ACC112 (cell line): Measurements from ENCODE around the gene ZNF710.

Experiments used
- H2AFZ ChIP-seq: fragments of 200-600 bp; sonication (generic); one replicate; pipeline ENCODE4 v1.6.0; 2017; ENCODE audit warnings: antibody characterized with exemption, low read length; ENCODE audit not compliant: unreplicated experiment
- H3K27ac ChIP-seq: fragments of 200-600 bp; sonication (generic); 2 replicates; pipeline ENCODE4 v1.5.1; 2014; ENCODE audit warnings: low read depth, mild to moderate bottlenecking, antibody characterized with exemption, low read length, moderate library complexity
- H3K27me3 ChIP-seq: fragments of 200-600 bp; sonication (generic); 2 replicates; pipeline ENCODE4 v1.6.1; 2014; ENCODE audit warnings: mild to moderate bottlenecking, antibody characterized with exemption, low read length, moderate library complexity, mixed read lengths; ENCODE audit not compliant: insufficient read depth
- H3K36me3 ChIP-seq: fragments of 200-600 bp; sonication (generic); 2 replicates; pipeline ENCODE4 v1.6.1; 2016; ENCODE audit warnings: mild to moderate bottlenecking, antibody characterized with exemption, low read length, moderate library complexity, mixed read lengths; ENCODE audit not compliant: insufficient read depth
- H3K4me1 ChIP-seq: fragments of 200-600 bp; sonication (generic); one replicate; pipeline ENCODE4 v1.6.1; 2016; ENCODE audit warnings: low read length, mixed read lengths; ENCODE audit not compliant: insufficient read depth, unreplicated experiment, control insufficient read depth
- H3K4me3 ChIP-seq: fragments of 200-600 bp; sonication (generic); 2 replicates; pipeline ENCODE4 v1.5.1; 2014; ENCODE audit warnings: mild to moderate bottlenecking, low read depth, low read length
- H3K79me2 ChIP-seq: fragments of 200-600 bp; sonication (generic); one replicate; pipeline ENCODE4 v1.6.0; 2016; ENCODE audit warnings: low read length; ENCODE audit not compliant: control insufficient read depth, unreplicated experiment, insufficient read depth

The ZNF710 gene

GRCh38 chr15:90079619-90080457 is 78.7 kb downstream of the ZNF710 start:
- Histone ChIP-seq H3K4me1 (no peaks in the 10 kb centered on the region), H3K36me3 (peaks cover 4% of the 10 kb centered on the region; the same call in 1 of the 2 replicates), H3K4me3 (no peak overlapping the region), H3K79me2 (no peaks in the 10 kb centered on the region), H3K27me3 (no peaks in the 10 kb centered on the region), H3K27ac (no peak overlapping the region), H2AFZ (no peak overlapping the region)

DNA sequence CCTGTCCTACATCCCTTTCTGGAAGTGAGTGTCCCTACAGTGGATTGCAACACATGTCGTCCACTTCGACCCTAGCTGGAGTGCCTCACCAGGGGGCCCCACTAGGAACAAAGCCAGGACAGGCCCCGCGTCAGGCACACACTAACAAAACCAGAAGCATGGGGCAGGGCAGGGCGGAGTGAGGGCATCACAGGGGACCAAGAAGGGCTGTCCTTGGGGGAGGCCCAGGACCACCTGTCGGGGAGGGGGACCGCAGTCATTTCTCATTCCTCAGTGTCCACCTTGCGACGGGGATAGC is 79.3 kb downstream of the ZNF710 start:
- Histone ChIP-seq H3K27me3 (no peaks in the 10 kb centered on the region), H2AFZ (no peak overlapping the region), H3K4me3 (no peak overlapping the region), H3K79me2 (no peaks in the 10 kb centered on the region), H3K36me3 (peaks cover 4% of the 10 kb centered on the region; the same call in 1 of the 2 replicates), H3K4me1 (no peaks in the 10 kb centered on the region), H3K27ac (no peak overlapping the region)

DNA sequence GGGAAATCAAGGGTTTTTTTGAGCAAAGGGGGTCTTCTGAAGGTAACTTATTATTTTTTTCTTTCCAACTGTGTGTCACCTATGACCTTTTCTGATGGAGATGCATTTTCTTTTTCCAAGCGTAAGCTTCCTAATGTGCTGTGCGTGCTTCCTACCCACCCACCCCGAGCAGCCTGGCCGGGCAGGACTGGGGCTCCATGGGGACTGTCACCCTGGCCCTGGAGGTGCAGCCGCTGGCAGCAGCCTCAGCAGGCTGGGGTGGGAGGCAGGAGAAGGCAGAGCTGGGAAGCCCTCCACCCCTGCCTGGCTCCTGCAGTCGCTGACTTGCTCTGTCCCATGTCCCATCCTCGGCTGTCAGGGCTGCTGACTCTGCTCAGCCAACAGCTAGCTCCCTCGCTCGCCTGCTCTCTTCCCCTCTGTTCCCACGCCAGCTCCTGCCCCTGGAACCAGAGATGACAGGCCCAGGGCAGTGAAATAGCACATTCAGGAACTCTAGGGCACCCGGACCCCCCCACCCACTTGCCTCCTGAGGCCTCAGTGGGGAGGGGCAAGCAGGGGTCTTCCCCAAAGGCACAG is 79.8 kb downstream of the ZNF710 start:
- Histone ChIP-seq H2AFZ (no peak overlapping the region), H3K79me2 (no peaks in the 10 kb centered on the region), H3K4me3 (no peak overlapping the region), H3K27ac (no peak overlapping the region), H3K36me3 (peaks cover 4% of the 10 kb centered on the region; the same call in 1 of the 2 replicates), H3K27me3 (no peaks in the 10 kb centered on the region), H3K4me1 (no peaks in the 10 kb centered on the region)

DNA sequence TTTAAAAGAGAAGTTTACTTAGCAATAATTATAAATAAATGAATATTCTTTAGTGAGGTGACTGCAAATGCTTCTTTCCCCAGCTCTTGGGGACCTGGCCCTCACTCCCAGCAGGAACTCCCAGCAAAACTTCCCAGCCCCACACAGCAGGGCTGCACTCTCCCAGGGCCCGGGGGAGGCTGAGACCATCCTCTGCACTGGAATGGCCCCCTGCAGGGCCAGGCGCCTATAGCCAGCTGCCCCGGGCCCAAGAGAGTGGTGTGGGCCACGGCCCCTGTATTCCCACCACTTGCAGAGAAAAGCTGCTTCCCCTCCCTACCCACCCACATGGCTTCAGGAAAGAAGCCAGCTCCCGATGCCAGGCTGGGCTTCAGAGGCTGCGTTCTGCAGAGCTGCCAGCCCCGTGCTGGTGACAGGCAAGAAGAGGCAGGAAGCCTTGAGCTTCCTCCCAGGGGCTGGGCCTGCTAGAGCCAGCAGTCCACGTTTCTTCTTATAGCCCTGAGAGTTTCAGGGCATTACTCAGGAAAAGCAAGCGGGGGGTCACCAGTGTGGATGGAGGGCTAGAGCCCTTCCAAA is 81.1 kb downstream of the ZNF710 start:
- Histone ChIP-seq H3K36me3 (peaks cover 4% of the 10 kb centered on the region; the same call in 1 of the 2 replicates), H3K4me1 (no peaks in the 10 kb centered on the region), H3K79me2 (no peaks in the 10 kb centered on the region), H3K27ac (no peak overlapping the region), H3K4me3 (no peak overlapping the region), H3K27me3 (no peaks in the 10 kb centered on the region), H2AFZ (no peak overlapping the region)

- Histone ChIP-seq H3K4me1 (no peaks in the 10 kb centered on the region), H3K27me3 (no peaks in the 10 kb centered on the region), H2AFZ (no peak overlapping the region), H3K79me2 (no peaks in the 10 kb centered on the region), H3K27ac (no peak overlapping the region), H3K36me3 (peaks cover 8% of the 10 kb centered on the region; the same call in 1 of the 2 replicates), H3K4me3 (no peak overlapping the region)
Observed at GRCh38 chr15:90083419-90083818, 82.3 kb downstream of the ZNF710 start.

DNA sequence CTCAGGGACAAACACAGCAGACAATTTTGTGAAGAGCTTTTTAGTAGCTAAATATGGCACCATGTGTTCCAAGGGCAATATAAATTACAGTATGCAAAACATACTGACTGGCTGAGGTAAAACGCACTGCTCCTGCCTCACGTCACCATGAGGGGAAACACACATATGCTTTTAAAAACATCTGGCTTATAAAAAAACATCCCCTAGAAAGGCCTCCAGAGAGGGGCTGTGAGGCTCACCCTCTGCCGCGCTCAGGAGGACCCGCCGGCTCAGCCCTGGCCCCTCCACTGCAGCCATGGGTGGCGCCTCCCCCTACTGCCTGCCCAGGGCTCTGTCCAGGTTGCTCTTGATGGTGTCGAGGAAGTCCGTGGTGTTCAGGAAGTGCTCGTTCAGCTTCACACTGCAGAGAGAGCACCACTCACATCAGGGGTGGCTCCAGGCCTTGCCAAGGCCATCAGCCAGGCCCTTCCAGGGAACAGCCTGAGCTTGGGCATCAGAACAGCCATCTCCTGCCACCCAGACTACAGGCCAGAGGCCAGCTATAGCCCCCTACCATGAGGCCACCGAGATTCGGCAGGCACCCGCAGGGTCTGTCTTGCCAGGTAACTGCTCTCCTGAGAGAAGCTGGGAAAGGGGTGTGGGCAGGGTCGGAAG is 83.0 kb downstream of the ZNF710 start:
- no peak overlapping the region for H2AFZ ChIP-seq
- H3K4me3 ChIP-seq, result no peak overlapping the region
- peaks cover 7% of the 10 kb centered on the region; the same call in 1 of the 2 replicates for H3K36me3 ChIP-seq
- H3K27me3 ChIP-seq, result no peaks in the 10 kb centered on the region
- H3K79me2 ChIP-seq, result no peaks in the 10 kb centered on the region
- no peak overlapping the region for H3K27ac ChIP-seq
- H3K4me1 ChIP-seq, result no peaks in the 10 kb centered on the region

GRCh38 chr15:90084876-90085423 is 83.8 kb downstream of the ZNF710 start:
- H3K4me1 ChIP-seq, result no peaks in the 10 kb centered on the region
- no peaks in the 10 kb centered on the region for H3K27me3 ChIP-seq
- H3K27ac ChIP-seq, result no peak overlapping the region
- H3K79me2 ChIP-seq, result no peaks in the 10 kb centered on the region
- H2AFZ ChIP-seq, result no peak overlapping the region
- H3K4me3 ChIP-seq, result no peak overlapping the region
- peaks cover 7% of the 10 kb centered on the region; the same call in 1 of the 2 replicates for H3K36me3 ChIP-seq

DNA sequence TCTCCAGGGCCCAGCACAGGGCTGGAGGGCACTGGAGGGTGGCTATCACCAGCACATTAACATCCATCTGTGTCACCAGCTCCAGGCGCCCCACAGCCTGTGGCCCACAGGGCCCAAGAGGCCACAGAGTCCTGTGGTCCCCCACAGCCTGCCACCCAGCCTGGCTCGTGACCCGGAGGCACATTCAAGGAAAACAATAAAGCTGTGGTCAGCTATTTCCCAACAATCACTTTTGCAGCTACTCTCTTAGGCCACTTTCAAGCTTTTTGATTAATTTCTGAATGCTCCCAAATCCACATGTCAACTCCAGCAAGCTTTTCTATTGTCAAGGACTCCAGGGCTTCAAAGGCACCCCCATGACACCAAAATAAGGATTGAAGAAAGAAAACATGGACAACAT is 84.4 kb downstream of the ZNF710 start:
- Histone ChIP-seq H3K79me2 (no peaks in the 10 kb centered on the region), H3K4me3 (no peak overlapping the region), H3K4me1 (no peaks in the 10 kb centered on the region), H3K36me3 (peaks cover 7% of the 10 kb centered on the region; the same call in 1 of the 2 replicates), H2AFZ (no peak overlapping the region), H3K27ac (no peak overlapping the region), H3K27me3 (no peaks in the 10 kb centered on the region)

DNA sequence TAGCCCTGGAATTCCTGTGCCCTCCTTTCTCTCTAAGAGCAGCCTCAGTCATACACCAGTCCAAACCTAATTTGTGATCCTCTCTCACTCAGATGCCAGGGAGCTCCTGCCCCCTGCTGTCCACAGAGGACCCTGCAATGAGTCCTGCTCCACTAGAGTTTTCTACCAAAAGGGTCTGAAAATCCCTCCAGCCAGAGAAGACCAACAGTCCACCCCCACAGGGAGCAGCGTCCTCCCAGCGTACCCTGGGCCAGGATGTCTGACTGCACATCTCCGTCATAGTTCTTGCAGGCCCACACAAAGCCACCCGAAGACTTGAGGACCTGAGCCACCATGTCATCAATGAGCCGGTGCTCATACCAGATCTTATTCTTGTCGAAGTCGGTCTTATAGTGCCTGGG is 85.7 kb downstream of the ZNF710 start:
- H3K27me3 ChIP-seq, result no peaks in the 10 kb centered on the region
- H3K4me1 ChIP-seq, result no peaks in the 10 kb centered on the region
- peaks cover 7% of the 10 kb centered on the region; the same call in 1 of the 2 replicates for H3K36me3 ChIP-seq
- H3K79me2 ChIP-seq, result no peaks in the 10 kb centered on the region
- H2AFZ ChIP-seq, result no peak overlapping the region
- no peak overlapping the region for H3K4me3 ChIP-seq
- no peak overlapping the region for H3K27ac ChIP-seq

DNA sequence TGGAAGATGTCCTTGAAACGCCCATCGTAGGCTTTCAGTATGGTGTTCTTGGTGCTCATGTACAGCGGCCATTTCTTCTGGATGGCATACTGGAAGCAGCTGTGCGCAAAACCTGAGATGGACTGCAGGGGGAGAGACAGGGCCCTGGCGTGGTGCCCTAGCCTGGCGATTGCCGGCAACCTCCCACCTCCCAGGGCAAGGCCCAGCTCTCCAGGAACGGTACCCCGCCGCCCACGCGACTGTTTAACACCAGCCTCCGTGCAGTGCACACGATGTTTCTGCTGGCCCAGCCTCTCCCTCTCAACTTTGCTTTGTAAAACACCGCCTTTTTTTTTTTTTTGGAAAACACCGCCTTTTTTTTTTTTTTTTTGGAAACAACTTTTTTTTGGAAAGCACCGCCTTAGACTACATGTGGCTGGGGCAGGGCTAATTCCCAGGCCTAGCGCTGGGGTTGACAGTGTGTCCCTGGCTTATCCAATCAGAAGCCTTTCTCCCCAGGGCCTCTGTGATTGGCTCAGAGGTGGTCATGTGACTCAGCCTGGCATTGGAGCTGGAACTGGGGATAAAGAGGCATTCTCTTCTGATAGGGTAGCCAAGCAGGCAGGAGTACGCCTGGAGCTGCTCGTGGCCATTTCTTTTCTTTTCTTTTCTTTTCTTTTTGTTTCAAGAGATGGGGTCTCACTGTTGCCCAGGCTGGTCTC is 86.5 kb downstream of the ZNF710 start:
- no peaks in the 10 kb centered on the region for H3K27me3 ChIP-seq
- H3K79me2 ChIP-seq, result no peaks in the 10 kb centered on the region
- H3K4me1 ChIP-seq, result no peaks in the 10 kb centered on the region
- H3K27ac ChIP-seq, result no peak overlapping the region
- H3K36me3 ChIP-seq, result peaks cover 7% of the 10 kb centered on the region; the same call in 1 of the 2 replicates
- no peak overlapping the region for H2AFZ ChIP-seq
- no peak overlapping the region for H3K4me3 ChIP-seq
